HG03280 (cell line): Measurements from ENCODE around the gene SWSAP1.
"Not testable (repeated sequence)": the region's sequence is repeated elsewhere in the genome, so short reads cannot be mapped to it uniquely, and the experiment has no call there.

Experiments used
- ATAC-seq: cut with Tn5 transposase; IDR thresholded peaks from one replicate; pipeline ENCODE4 v1.9.1; 2021; ENCODE audit warnings: mild to moderate bottlenecking, moderate library complexity; ENCODE audit not compliant: unreplicated experiment

Gene SWSAP1

GRCh38 chr19:11377756-11378155, 3.3 kb downstream of the SWSAP1 start:
- no peak for ATAC-seq

GRCh38 chr19:11378319-11379189, 4.1 kb downstream of the SWSAP1 start:
- ATAC-seq = no peak

GRCh38 chr19:11379269-11379845, 4.9 kb downstream of the SWSAP1 start:
- ATAC-seq = not testable (repeated sequence)

- ATAC-seq = no peak
Observed at GRCh38 chr19:11379857-11380350, 5.4 kb downstream of the SWSAP1 start.

- ATAC-seq = peak; percentile 73
Observed at GRCh38 chr19:11380653-11381537, 6.4 kb downstream of the SWSAP1 start.

GRCh38 chr19:11382898-11383705, 8.6 kb downstream of the SWSAP1 start:
- ATAC-seq = no peak

GRCh38 chr19:11383706-11384048, 9.2 kb downstream of the SWSAP1 start:
- no peak for ATAC-seq

- no peak for ATAC-seq
Observed at GRCh38 chr19:11384778-11385129, 10.3 kb downstream of the SWSAP1 start.

- no peak for ATAC-seq
Observed at GRCh38 chr19:11387162-11388034, 12.9 kb downstream of the SWSAP1 start.

- no peak for ATAC-seq
Observed at GRCh38 chr19:11390359-11390758, 15.9 kb downstream of the SWSAP1 start.

GRCh38 chr19:11390933-11391680, 16.6 kb downstream of the SWSAP1 start:
- ATAC-seq = no peak

- no peak for ATAC-seq
Observed at GRCh38 chr19:11397089-11397610, 22.7 kb downstream of the SWSAP1 start.

GRCh38 chr19:11399667-11400066, 25.2 kb downstream of the SWSAP1 start:
- no peak for ATAC-seq

GRCh38 chr19:11400798-11401197, 26.3 kb downstream of the SWSAP1 start:
- no peak for ATAC-seq

- no peak for ATAC-seq
Observed at GRCh38 chr19:11401808-11402543, 27.5 kb downstream of the SWSAP1 start.

- no peak for ATAC-seq
Observed at GRCh38 chr19:11404588-11405222, 30.2 kb downstream of the SWSAP1 start.

- no peak for ATAC-seq
Observed at GRCh38 chr19:11405846-11406643, 31.6 kb downstream of the SWSAP1 start.
